SK-N-SH (cell line): ENCODE measurements around the gene NTHL1. TPM values are rescaled to one million over a fixed set of nuclear protein-coding genes. Genes with fewer than 3 reads are reported as not detected.

Experiments
- CTCF ChIA-PET: fragments of 300-600, 350-600 bp; formaldehyde crosslinking; extraction: SDS; loops from one replicate; lab custom pipeline; 2021; lab: Yijun Ruan, JAX
- POLR2A ChIA-PET: fragments of 350-600 bp; sonication (Branson Sonifier 250); formaldehyde crosslinking; extraction: SDS; loops from one replicate; lab custom pipeline; 2020; ENCODE audit warnings: antibody characterized with exemption, inconsistent platforms; lab: Yijun Ruan, JAX
- DNase-seq: peaks from one replicate; pipeline ENCODE4 v3.0.0; 2012
- H2AFZ ChIP-seq: fragments of 200-600 bp; sonication (generic); 2 replicates; pipeline ENCODE4 v1.8.1; 2016; ENCODE audit warnings: antibody characterized with exemption, mild to moderate bottlenecking, low read depth
- H3F3A ChIP-seq: fragments of 200-600 bp; sonication (generic); replicated peaks from 2 replicates; pipeline ENCODE3; 2016; ENCODE audit warnings: antibody characterized with exemption, mild to moderate bottlenecking; ENCODE audit not compliant: insufficient read depth
- H3K27ac ChIP-seq, 2 experiments: fragments of 200-500 bp in 1 of 2; fragments of 200-600 bp in 1 of 2; sonication (Bioruptor generic) in 1 of 2; sonication (generic), shearing (Covaris generic) in 1 of 2; 2 replicates each; pipeline versions ENCODE4 v1.5.1 to v1.6.1; 2014 to 2016; ENCODE audit warnings: low read depth in 2 of 2, inconsistent platforms in 1 of 2, low read length in 1 of 2, mild to moderate bottlenecking in 1 of 2, mixed read lengths in 1 of 2
- H3K27me3 ChIP-seq: fragments of 200-600 bp; sonication (generic), shearing (Covaris generic); 2 replicates; pipeline ENCODE4 v1.6.1; 2016; ENCODE audit warnings: mixed run types; ENCODE audit not compliant: insufficient read depth
- H3K36me3 ChIP-seq, 2 experiments: fragments of 200-500 bp in 1 of 2; fragments of 200-600 bp in 1 of 2; sonication (Bioruptor generic) in 1 of 2; sonication (generic) in 1 of 2; replicated peaks in 1 of 2; 2 replicates each; pipeline versions ENCODE3 to v1.5.1; 2014 to 2016; ENCODE audit warnings: low read length in 1 of 2, mild to moderate bottlenecking in 1 of 2; ENCODE audit not compliant: insufficient read depth in 2 of 2, control insufficient read depth in 1 of 2
- H3K4me1 ChIP-seq, 2 experiments: fragments of 200-500 bp in 1 of 2; fragments of 200-600 bp in 1 of 2; sonication (Bioruptor generic) in 1 of 2; sonication (generic), shearing (Covaris generic) in 1 of 2; 2 replicates each; pipeline versions ENCODE4 v1.5.1 to v1.6.1; 2014 to 2016; ENCODE audit warnings: low read depth in 1 of 2, low read length in 1 of 2, mixed run types in 1 of 2; ENCODE audit not compliant: insufficient read depth in 2 of 2, control insufficient read depth in 1 of 2
- H3K4me2 ChIP-seq: fragments of 200-600 bp; sonication (generic), shearing (Covaris generic); 2 replicates; pipeline ENCODE4 v1.6.1; 2017; ENCODE audit warnings: mixed run types
- H3K4me3 ChIP-seq, 2 experiments: fragments of 200-500 bp in 1 of 2; fragments of 200-600 bp in 1 of 2; sonication (Bioruptor generic) in 1 of 2; sonication (generic), shearing (Covaris generic) in 1 of 2; 2 replicates each; pipeline versions ENCODE4 v1.5.1 to v1.8.1; 2014 to 2016; ENCODE audit warnings: low read depth in 2 of 2, inconsistent platforms in 1 of 2, low read length in 1 of 2, mild to moderate bottlenecking in 1 of 2, mixed read lengths in 1 of 2, moderate library complexity in 1 of 2
- H3K79me2 ChIP-seq: fragments of 200-600 bp; sonication (generic); 2 replicates; pipeline ENCODE4 v1.8.1; 2017; ENCODE audit warnings: mild to moderate bottlenecking; ENCODE audit not compliant: insufficient read depth
- H3K9ac ChIP-seq: fragments of 200-600 bp; sonication (generic); 2 replicates; pipeline ENCODE4 v1.6.1; 2017; ENCODE audit warnings: mixed run types
- H3K9me2 ChIP-seq: fragments of 200-600 bp; sonication (generic); 2 replicates; pipeline ENCODE4 v1.6.1; 2017; ENCODE audit warnings: mixed run types
- H3K9me3 ChIP-seq: fragments of 200-600 bp; sonication (generic); 2 replicates; pipeline ENCODE4 v1.6.1; 2017; ENCODE audit warnings: mixed run types, mild to moderate bottlenecking, moderate library complexity
- H4K20me1 ChIP-seq: fragments of 200-600 bp; sonication (generic); 2 replicates; pipeline ENCODE4 v1.6.1; 2017; ENCODE audit warnings: mild to moderate bottlenecking, mixed run types; ENCODE audit not compliant: insufficient read depth
- ELF1 ChIP-seq: IDR thresholded peaks from 2 replicates; pipeline ENCODE4 v1.4.0; 2012
- FOSL2 ChIP-seq: IDR thresholded peaks from 2 replicates; pipeline ENCODE4 v1.4.0; 2012; ENCODE audit warnings: low read depth, mild to moderate bottlenecking, moderate library complexity, borderline replicate concordance
- JUND ChIP-seq: IDR thresholded peaks from 2 replicates; pipeline ENCODE4 v1.4.0; 2012
- MEF2A ChIP-seq: IDR thresholded peaks from 2 replicates; pipeline ENCODE4 v1.4.0; 2012; ENCODE audit warnings: low read depth, borderline replicate concordance
- NFIC ChIP-seq: IDR thresholded peaks from 2 replicates; pipeline ENCODE4 v1.4.0; 2012; ENCODE audit warnings: borderline replicate concordance
- POLR2AphosphoS5 ChIP-seq: IDR thresholded peaks from 2 replicates; pipeline ENCODE4 v1.6.1; 2012; ENCODE audit warnings: low read depth, low read length
- RAD21 ChIP-seq: IDR thresholded peaks from 2 replicates; pipeline ENCODE4 v1.6.1; 2012; ENCODE audit warnings: mild to moderate bottlenecking, low read length
- RCOR1 ChIP-seq: fragments of 150-350 bp; IDR thresholded peaks from 2 replicates; pipeline ENCODE4 v1.6.1; 2017; ENCODE audit warnings: antibody characterized with exemption, low read length
- SIN3A ChIP-seq: IDR thresholded peaks from 2 replicates; pipeline ENCODE4 v1.6.1; 2012; ENCODE audit warnings: low read depth, mild to moderate bottlenecking, low read length, moderate library complexity, borderline replicate concordance
- TCF12 ChIP-seq: IDR thresholded peaks from 2 replicates; pipeline ENCODE4 v1.4.0; 2012
- WGBS: methylation state at CpG from one replicate; pipeline ENCODE4 v1.1.6; 2017; ENCODE audit warnings: low lambda C conversion rate; 5-methylcytosine and 5-hydroxymethylcytosine counted together
- polyA plus RNA-seq, 3 experiments: library from polyadenylated mRNA; depleted of rRNA; stranded (reverse); fragments of >200 nt; gene quantifications; 2 replicates each; pipeline ENCODE4 v1.2.3, GENCODE V29; 2012
- TF ChIP-seq, protein P1 (sequence below): IDR thresholded peaks from 2 replicates; pipeline ENCODE4 v1.6.1; 2012; ENCODE audit warnings: mild to moderate bottlenecking, low read depth, low read length, moderate library complexity
- TF ChIP-seq, protein P2 (sequence below): fragments of 150-350 bp; IDR thresholded peaks from 2 replicates; pipeline ENCODE4 v1.6.1; 2017; ENCODE audit warnings: antibody characterized with exemption, low read length, low read depth, borderline replicate concordance
- TF ChIP-seq, protein P3 (sequence below): IDR thresholded peaks from 2 replicates; pipeline ENCODE4 v1.4.0; 2012; ENCODE audit warnings: low read depth, borderline replicate concordance
- TF ChIP-seq, protein P4 (sequence below): fragments of 200-600 bp; sonication (generic); IDR thresholded peaks from 2 replicates; pipeline ENCODE4 v1.6.1; 2017; ENCODE audit warnings: antibody characterized with exemption, mild to moderate bottlenecking, moderate library complexity
- TF ChIP-seq, protein P5 (sequence below): IDR thresholded peaks from 2 replicates; pipeline ENCODE4 v1.4.0; 2012; ENCODE audit warnings: low read depth

NTHL1 gene
- polyA plus RNA-seq, 1 of the 3 experiments (the other 2 are of a cell fraction): 77.3 TPM

DNA sequence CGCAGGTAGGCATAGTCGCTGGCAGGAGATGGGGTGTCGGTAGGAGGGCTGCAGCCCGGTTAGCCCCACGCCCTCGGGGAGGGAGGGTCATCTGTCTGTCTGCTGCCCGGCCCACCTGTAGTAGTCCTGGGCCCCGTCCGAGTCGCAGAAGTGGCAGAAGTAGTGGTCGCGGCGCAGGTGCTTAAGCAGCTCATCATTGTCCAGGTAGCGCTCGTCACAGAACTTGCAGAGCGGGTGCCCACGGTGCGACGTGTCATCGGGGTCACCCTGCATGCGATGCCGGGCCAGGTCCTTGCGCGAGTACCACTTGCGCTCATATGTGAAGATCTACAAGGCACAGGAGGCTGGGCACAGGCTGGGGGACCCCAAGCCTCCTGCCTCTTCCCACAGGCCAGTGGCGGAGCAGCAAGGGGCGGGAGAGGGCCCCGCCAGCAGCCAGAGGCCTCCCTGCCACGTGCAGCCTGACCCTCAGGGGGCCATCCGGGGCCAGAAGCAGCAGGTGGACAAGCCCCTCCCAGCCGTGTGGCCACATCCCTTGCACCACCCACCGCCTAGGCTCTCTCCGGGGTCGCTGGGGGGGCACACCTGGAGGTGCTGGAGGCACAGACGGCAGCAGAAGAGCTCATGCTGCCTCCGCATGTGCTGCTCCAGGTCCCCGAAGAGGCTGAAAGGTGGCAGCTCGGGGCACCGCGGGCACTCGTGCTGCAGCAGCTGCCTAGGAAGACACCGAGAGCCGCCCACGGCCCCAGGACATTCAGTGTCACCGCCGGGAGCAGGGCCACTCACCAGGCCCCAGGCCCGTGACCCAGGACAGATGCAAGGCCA, 45.0 kb downstream of the NTHL1 start:
- ChIA-PET CTCF (interaction anchor here (0.7 to 4.1 kb wide), 18 partner anchors 10 to 249 kb away, joined by 3 to 108 read pairs (median 14); partner anchors contain the start of genes ECI1, GFER, NOXO1 and NTHL1), POLR2A (interaction anchor here (0.5 to 1.4 kb wide), 3 partner anchors 38 to 916 kb away, joined by 3 to 4 read pairs (median 3); partner anchors contain the start of genes RPS2 and TRAF7)
- Histone ChIP-seq H3K79me2 (peaks cover 57% of the 10 kb centered on the region), H2AFZ (no peak overlapping the region), H3K9me2 (no peaks in the 10 kb centered on the region), H3K4me2 (no peak overlapping the region), H4K20me1 (peaks cover 58% of the 10 kb centered on the region), H3K27ac (no peak overlapping the region), H3K4me3 (no peak overlapping the region), H3K36me3 (peaks cover 3 to 56% of the 10 kb centered on the region in 2 experiments), H3F3A (peaks cover 7% of the 10 kb centered on the region), H3K9me3 (no peaks in the 10 kb centered on the region), H3K9ac (no peak overlapping the region), H3K27me3 (no peaks in the 10 kb centered on the region), H3K4me1 (peaks cover 17 to 42% of the 10 kb centered on the region in 2 experiments; a peak in 3 of 4 replicates)
- TF ChIP-seq, protein P1, sequence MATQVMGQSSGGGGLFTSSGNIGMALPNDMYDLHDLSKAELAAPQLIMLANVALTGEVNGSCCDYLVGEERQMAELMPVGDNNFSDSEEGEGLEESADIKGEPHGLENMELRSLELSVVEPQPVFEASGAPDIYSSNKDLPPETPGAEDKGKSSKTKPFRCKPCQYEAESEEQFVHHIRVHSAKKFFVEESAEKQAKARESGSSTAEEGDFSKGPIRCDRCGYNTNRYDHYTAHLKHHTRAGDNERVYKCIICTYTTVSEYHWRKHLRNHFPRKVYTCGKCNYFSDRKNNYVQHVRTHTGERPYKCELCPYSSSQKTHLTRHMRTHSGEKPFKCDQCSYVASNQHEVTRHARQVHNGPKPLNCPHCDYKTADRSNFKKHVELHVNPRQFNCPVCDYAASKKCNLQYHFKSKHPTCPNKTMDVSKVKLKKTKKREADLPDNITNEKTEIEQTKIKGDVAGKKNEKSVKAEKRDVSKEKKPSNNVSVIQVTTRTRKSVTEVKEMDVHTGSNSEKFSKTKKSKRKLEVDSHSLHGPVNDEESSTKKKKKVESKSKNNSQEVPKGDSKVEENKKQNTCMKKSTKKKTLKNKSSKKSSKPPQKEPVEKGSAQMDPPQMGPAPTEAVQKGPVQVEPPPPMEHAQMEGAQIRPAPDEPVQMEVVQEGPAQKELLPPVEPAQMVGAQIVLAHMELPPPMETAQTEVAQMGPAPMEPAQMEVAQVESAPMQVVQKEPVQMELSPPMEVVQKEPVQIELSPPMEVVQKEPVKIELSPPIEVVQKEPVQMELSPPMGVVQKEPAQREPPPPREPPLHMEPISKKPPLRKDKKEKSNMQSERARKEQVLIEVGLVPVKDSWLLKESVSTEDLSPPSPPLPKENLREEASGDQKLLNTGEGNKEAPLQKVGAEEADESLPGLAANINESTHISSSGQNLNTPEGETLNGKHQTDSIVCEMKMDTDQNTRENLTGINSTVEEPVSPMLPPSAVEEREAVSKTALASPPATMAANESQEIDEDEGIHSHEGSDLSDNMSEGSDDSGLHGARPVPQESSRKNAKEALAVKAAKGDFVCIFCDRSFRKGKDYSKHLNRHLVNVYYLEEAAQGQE: no peak
- TF ChIP-seq MEF2A: no peak
- TF ChIP-seq TCF12: no peak
- no peak for TF ChIP-seq JUND
- no peak for TF ChIP-seq ELF1
- no peak for TF ChIP-seq RAD21
- no peak for TF ChIP-seq POLR2AphosphoS5
- 97% methylated on average over 26 of the region's 47 CpGs for WGBS
- no peak for DNase-seq

DNA sequence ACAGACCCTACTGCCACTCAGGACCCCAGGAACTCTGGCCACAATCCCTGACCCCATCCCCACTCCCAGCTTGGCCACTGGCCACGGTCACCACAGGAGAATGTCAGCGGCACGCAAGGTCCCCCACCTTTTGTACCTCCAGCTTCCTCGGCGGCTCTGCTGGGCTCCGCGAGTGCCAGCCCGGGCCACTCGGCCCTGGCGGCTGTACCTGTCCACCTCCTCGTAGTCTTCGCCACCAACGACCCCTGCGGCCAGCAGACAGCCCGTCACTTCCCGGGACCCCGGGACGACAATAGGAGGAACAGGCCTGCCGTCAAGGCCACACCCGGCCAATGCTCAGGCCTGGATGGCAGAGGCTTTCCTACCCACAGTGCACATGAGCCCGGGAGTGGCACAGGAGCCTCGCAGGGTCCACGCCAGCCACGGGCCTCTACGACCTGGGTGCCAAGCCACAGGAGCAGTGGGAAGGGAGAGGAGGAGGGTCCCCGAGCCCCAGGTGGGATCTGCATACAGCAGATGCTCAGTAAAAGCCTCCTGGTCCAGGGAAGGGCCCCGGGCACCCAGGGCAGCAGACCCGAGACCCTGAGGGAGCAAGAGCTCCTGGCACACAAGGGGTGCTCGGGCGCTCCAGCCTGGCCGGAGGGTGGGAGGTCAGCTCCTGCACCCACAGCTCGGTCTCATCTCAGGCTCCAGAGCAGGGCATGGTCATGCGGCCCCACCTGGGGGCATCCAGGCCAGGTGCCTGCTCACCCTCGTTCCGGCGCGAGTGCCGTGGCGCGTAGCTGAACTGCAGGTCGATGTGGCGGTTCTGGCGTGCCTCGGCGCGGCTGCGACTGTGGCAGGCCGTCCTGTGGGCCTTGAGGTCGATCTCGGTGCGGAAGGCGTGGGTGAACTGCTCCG, 45.9 kb downstream of the NTHL1 start:
- no peak overlapping the region for H3K9ac ChIP-seq
- peaks cover 48% of the 10 kb centered on the region for H3K79me2 ChIP-seq
- DNase-seq: no peak
- H3K27me3 ChIP-seq: no peaks in the 10 kb centered on the region
- no peak overlapping the region for H2AFZ ChIP-seq
- H3K4me2 ChIP-seq: no peak overlapping the region
- ChIA-PET POLR2A (interaction anchor here (1.4 kb wide), 1 partner anchor 154 kb away, joined by 4 read pairs; the partner anchor contains the start of gene TRAF7), CTCF (interaction anchor here (0.7 to 1.4 kb wide), 3 partner anchors 18 to 139 kb away, joined by 3 to 4 read pairs (median 3); partner anchors contain the start of gene GFER)
- peaks cover 8 to 64% of the 10 kb centered on the region in 2 experiments for H3K36me3 ChIP-seq
- H3K9me2 ChIP-seq: no peaks in the 10 kb centered on the region
- no peaks in the 10 kb centered on the region for H3K9me3 ChIP-seq
- H4K20me1 ChIP-seq: peaks cover 48% of the 10 kb centered on the region
- WGBS: 97% methylated on average over 26 of the region's 53 CpGs
- H3F3A ChIP-seq: peaks cover 8% of the 10 kb centered on the region
- H3K4me1 ChIP-seq: peaks cover 12 to 33% of the 10 kb centered on the region in 2 experiments; a peak in 3 of 4 replicates
- H3K27ac ChIP-seq: no peak overlapping the region
- no peak overlapping the region for H3K4me3 ChIP-seq
- TF ChIP-seq NFIC (no peak), RCOR1 (no peak), ELF1 (no peak), JUND (no peak), SIN3A (no peak), TCF12 (no peak), FOSL2 (no peak)
- TF ChIP-seq, protein P2, sequence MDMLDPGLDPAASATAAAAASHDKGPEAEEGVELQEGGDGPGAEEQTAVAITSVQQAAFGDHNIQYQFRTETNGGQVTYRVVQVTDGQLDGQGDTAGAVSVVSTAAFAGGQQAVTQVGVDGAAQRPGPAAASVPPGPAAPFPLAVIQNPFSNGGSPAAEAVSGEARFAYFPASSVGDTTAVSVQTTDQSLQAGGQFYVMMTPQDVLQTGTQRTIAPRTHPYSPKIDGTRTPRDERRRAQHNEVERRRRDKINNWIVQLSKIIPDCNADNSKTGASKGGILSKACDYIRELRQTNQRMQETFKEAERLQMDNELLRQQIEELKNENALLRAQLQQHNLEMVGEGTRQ: no peak
- TF ChIP-seq, protein P3, sequence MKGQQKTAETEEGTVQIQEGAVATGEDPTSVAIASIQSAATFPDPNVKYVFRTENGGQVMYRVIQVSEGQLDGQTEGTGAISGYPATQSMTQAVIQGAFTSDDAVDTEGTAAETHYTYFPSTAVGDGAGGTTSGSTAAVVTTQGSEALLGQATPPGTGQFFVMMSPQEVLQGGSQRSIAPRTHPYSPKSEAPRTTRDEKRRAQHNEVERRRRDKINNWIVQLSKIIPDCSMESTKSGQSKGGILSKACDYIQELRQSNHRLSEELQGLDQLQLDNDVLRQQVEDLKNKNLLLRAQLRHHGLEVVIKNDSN: no peak
- TF ChIP-seq, protein P4, sequence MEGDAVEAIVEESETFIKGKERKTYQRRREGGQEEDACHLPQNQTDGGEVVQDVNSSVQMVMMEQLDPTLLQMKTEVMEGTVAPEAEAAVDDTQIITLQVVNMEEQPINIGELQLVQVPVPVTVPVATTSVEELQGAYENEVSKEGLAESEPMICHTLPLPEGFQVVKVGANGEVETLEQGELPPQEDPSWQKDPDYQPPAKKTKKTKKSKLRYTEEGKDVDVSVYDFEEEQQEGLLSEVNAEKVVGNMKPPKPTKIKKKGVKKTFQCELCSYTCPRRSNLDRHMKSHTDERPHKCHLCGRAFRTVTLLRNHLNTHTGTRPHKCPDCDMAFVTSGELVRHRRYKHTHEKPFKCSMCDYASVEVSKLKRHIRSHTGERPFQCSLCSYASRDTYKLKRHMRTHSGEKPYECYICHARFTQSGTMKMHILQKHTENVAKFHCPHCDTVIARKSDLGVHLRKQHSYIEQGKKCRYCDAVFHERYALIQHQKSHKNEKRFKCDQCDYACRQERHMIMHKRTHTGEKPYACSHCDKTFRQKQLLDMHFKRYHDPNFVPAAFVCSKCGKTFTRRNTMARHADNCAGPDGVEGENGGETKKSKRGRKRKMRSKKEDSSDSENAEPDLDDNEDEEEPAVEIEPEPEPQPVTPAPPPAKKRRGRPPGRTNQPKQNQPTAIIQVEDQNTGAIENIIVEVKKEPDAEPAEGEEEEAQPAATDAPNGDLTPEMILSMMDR: no peak
- TF ChIP-seq, protein P5, sequence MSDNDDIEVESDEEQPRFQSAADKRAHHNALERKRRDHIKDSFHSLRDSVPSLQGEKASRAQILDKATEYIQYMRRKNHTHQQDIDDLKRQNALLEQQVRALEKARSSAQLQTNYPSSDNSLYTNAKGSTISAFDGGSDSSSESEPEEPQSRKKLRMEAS: no peak
